Measurements from ENCODE around the gene LBHD2.

The LBHD2 gene

DNA sequence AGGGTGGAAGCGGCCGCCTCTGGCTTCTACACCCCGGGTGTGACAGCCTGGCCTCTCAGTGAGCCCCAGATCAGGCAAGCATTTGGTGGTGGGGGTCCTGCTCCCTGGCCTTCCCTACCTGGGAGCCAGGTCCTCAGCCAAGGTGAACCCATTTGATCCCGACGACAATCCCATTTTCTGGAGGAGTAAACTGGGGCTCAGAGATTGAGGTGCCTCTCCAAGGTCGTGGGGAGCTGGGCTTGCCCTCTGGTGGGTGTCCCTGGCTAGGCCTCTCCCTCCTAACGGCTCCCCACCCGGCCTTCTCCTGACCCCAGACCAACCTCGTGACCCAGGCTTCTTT is 7.8 kb downstream of the LBHD2 start:
- Histone ChIP-seq H4K20me1 (ENCODE audit: low read depth, low read length) (no peaks in the 10 kb centered on the region), H3K9me3 (ENCODE audit: insufficient read depth, low read length) (no peaks in the 10 kb centered on the region), H2AFZ (ENCODE audit: low read depth, low read length, severe bottlenecking) (no peak overlapping the region), H3K9me2 (replicated peaks; ENCODE audit: insufficient read depth, low read length) (no peaks in the 10 kb centered on the region), H3K36me3 (ENCODE audit: low read length) (no peaks in the 10 kb centered on the region), H3K79me2 (ENCODE audit: insufficient read depth, low read length) (no peaks in the 10 kb centered on the region), H3K27me3 (ENCODE audit: low read length) (no peaks in the 10 kb centered on the region), H3K27ac (ENCODE audit: low read depth, low read length) (no peak overlapping the region), H3K4me2 (ENCODE audit: low read depth, low read length, poor library complexity, severe bottlenecking) (peak overlapping the region; percentile 37), H3F3A (ENCODE audit: insufficient read depth) (no peaks in the 10 kb centered on the region), H3K9ac (ENCODE audit: low read length) (no peak overlapping the region), H3K4me3 (ENCODE audit: insufficient read depth, low read length, poor library complexity, severe bottlenecking) (no peak overlapping the region)
- TF ChIP-seq, protein P1, sequence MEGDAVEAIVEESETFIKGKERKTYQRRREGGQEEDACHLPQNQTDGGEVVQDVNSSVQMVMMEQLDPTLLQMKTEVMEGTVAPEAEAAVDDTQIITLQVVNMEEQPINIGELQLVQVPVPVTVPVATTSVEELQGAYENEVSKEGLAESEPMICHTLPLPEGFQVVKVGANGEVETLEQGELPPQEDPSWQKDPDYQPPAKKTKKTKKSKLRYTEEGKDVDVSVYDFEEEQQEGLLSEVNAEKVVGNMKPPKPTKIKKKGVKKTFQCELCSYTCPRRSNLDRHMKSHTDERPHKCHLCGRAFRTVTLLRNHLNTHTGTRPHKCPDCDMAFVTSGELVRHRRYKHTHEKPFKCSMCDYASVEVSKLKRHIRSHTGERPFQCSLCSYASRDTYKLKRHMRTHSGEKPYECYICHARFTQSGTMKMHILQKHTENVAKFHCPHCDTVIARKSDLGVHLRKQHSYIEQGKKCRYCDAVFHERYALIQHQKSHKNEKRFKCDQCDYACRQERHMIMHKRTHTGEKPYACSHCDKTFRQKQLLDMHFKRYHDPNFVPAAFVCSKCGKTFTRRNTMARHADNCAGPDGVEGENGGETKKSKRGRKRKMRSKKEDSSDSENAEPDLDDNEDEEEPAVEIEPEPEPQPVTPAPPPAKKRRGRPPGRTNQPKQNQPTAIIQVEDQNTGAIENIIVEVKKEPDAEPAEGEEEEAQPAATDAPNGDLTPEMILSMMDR (IDR thresholded peaks at IDR 0.05; ENCODE audit: insufficient read depth, low read length, poor library complexity, severe bottlenecking): no peak
- no peak for TF ChIP-seq EZH2phosphoT487 (conservative IDR thresholded peaks at IDR 0.05; ENCODE audit: low read length)

DNA sequence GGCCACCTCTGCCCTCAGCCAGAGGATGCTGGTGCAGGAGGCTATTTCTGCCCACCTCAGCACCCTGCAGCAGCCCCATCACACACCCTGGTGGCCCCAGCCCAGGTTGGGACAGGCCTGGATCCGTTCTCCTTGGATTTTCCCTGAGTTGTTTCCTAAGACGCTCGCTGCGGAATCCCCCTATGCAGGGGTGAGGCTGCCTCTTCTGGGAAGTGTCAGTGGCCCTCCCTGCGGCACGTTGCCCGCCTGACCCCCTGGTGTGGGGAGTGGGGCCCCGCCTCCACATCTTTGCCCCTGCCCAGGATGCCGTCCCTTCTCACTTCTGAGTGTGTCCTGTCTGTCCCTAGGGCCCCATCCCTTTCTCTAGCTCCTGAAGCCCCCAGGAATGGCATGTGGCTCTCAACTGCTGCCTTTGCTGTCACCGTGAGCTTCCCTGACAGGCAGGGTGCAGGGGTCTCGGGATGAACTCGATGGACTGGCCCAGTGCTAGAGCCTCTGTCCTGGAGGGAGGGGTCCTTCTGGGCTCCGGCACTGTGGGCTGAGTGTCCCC is 9.9 kb downstream of the LBHD2 start:
- H3K36me3 ChIP-seq (ENCODE audit: low read length): no peaks in the 10 kb centered on the region
- H3K79me2 ChIP-seq (ENCODE audit: insufficient read depth, low read length): no peaks in the 10 kb centered on the region
- TF ChIP-seq EZH2phosphoT487 (conservative IDR thresholded peaks at IDR 0.05; ENCODE audit: low read length): no peak
- TF ChIP-seq, protein P1 (IDR thresholded peaks at IDR 0.05; ENCODE audit: insufficient read depth, low read length, poor library complexity, severe bottlenecking): no peak
- no peak overlapping the region for H2AFZ ChIP-seq (ENCODE audit: low read depth, low read length, severe bottlenecking)
- no peak overlapping the region for H3K9ac ChIP-seq (ENCODE audit: low read length)
- H4K20me1 ChIP-seq (ENCODE audit: low read depth, low read length): no peaks in the 10 kb centered on the region
- no peak overlapping the region for H3K27ac ChIP-seq (ENCODE audit: low read depth, low read length)
- H3K9me2 ChIP-seq (replicated peaks; ENCODE audit: insufficient read depth, low read length): no peaks in the 10 kb centered on the region
- H3K4me3 ChIP-seq (ENCODE audit: insufficient read depth, low read length, poor library complexity, severe bottlenecking): no peak overlapping the region
- no peaks in the 10 kb centered on the region for H3F3A ChIP-seq (ENCODE audit: insufficient read depth)
- no peak overlapping the region for H3K4me2 ChIP-seq (ENCODE audit: low read depth, low read length, poor library complexity, severe bottlenecking)
- no peaks in the 10 kb centered on the region for H3K9me3 ChIP-seq (ENCODE audit: insufficient read depth, low read length)
- H3K27me3 ChIP-seq (ENCODE audit: low read length): no peaks in the 10 kb centered on the region

DNA sequence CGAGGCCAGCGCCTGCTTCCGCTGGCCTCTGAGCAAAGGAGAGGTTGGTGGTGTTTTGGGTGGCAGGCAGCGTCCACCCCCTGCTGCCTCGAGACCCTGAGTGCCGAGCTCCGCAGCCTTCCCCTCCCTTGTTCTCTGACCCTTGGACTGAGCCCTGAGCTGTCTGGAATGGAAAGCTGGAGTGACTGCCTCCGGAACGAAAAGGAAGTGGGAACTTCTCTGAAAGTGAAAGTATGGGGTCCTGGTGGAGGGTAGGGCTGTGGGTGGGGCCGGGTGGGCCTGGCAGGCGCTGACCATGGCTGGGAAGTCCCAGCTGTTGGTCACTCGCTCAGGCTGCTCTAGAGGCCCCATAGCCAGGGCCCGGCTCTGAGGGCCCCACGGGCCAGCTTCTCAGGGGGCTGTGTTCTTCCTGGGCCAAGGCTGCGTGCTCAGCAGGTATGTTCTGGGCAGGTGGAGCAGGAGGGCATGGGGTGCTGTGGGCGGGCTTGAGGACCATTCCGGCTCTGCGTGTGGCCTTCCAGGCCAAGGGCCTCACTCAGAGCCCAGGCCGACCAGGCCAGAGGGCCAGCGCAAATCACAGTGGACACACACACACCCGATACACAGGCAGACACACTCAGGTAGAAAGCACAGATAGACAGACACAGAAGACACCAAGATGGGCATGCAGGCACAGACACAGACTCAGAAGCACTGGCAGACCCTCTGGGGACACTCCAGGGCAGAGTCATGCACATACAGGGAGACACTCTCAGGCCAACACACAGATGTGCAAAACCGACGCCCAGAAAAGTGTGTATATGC is 10.6 kb downstream of the LBHD2 start, which contains the start of gene EXOC3L4:
TSS of gene EXOC3L4 (plus strand) at position 320 of the 804 bp plus-strand sequence. CDS start 5,495 bp downstream, outside the sequence.
- H3F3A ChIP-seq (ENCODE audit: insufficient read depth): no peaks in the 10 kb centered on the region
- no peaks in the 10 kb centered on the region for H3K9me2 ChIP-seq (replicated peaks; ENCODE audit: insufficient read depth, low read length)
- H3K9ac ChIP-seq (ENCODE audit: low read length): no peak within 1 kb of the TSS
- TF ChIP-seq EZH2phosphoT487 (conservative IDR thresholded peaks at IDR 0.05; ENCODE audit: low read length): no peak
- TF ChIP-seq, protein P1 (IDR thresholded peaks at IDR 0.05; ENCODE audit: insufficient read depth, low read length, poor library complexity, severe bottlenecking): no peak
- H3K27me3 ChIP-seq (ENCODE audit: low read length): no peaks in the 10 kb centered on the region
- H3K9me3 ChIP-seq (ENCODE audit: insufficient read depth, low read length): no peaks in the 10 kb centered on the region
- H4K20me1 ChIP-seq (ENCODE audit: low read depth, low read length): no peaks in the 10 kb centered on the region
- H3K27ac ChIP-seq (ENCODE audit: low read depth, low read length): no peak within 1 kb of the TSS
- no peaks in the 10 kb centered on the region for H3K79me2 ChIP-seq (ENCODE audit: insufficient read depth, low read length)
- H2AFZ ChIP-seq (ENCODE audit: low read depth, low read length, severe bottlenecking): no peak within 1 kb of the TSS
- H3K4me2 ChIP-seq (ENCODE audit: low read depth, low read length, poor library complexity, severe bottlenecking): no peak within 1 kb of the TSS
- H3K36me3 ChIP-seq (ENCODE audit: low read length): no peaks in the 10 kb centered on the region
- no peak within 1 kb of the TSS for H3K4me3 ChIP-seq (ENCODE audit: insufficient read depth, low read length, poor library complexity, severe bottlenecking)
